ENCODE results near the gene FYCO1.

- TF ChIP-seq CTCF (IDR thresholded peaks at IDR 0.05; ENCODE audit: borderline replicate concordance, extremely low read depth, low read length, poor library complexity, severe bottlenecking) (no peak), EZH2 (IDR thresholded peaks at IDR 0.05; ENCODE audit: borderline replicate concordance, low read depth, low read length, severe bottlenecking) (no peak)
Observed at GRCh38 chr3:45966950-45967640, 28.5 kb downstream of the FYCO1 start.

Data from DND-41 (cell line).